ENCODE data around the gene NACAD.

Gene NACAD

DNA sequence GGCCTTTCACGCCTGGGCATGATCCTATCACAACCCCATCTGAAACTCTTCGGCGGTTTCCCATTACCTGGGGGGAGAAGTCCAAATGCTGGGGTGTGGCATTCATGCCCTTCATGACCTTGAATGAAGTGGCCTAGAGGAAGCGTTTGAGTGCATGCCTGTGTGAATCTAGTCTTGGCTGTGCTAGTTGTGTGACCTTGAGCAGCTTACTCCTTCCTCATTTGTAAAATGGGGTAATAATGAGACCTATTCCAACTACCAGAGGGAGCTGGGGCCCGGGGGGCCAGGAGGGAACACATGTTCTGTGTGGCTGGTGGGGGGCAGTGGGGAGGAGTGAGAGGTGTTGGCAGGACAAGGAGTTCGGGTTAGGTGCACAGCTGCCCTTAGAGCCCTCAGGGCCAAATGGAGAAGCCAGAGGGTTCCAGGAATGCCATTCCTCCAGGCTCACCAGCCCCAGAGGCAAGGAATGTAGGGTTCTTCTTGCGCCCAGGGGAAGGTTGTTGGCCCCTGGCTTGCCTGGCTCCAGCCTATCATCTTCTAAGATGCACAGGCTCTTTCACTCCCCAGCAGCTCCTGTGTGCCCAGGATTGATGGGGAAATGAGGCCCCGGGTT, 44.0 kb upstream of the NACAD start:
- Histone ChIP-seq H3K9me3 (ENCODE audit: control insufficient read depth, insufficient read depth, low read depth, low read length) (no peaks in the 10 kb centered on the region), H3K27ac (ENCODE audit: extremely low read depth, low read depth, low read length) (no peak overlapping the region), H3K4me3 (ENCODE audit: low read depth, low read length) (no peak overlapping the region), H3K36me3 (ENCODE audit: control insufficient read depth in 2 of 2, insufficient read depth in 1 of 2, low read length in 2 of 2) (no peaks in the 10 kb centered on the region), H3K4me1 (ENCODE audit: control insufficient read depth, insufficient read depth, low read length) (no peaks in the 10 kb centered on the region)
- ChIA-PET CTCF (interaction anchor here (0.7 to 6.1 kb wide), 3 partner anchors 63 to 276 kb away, joined by 3 to 159 read pairs (median 3); no protein-coding TSS in a partner anchor), POLR2A (no interaction called here)
- TF ChIP-seq, protein P1, sequence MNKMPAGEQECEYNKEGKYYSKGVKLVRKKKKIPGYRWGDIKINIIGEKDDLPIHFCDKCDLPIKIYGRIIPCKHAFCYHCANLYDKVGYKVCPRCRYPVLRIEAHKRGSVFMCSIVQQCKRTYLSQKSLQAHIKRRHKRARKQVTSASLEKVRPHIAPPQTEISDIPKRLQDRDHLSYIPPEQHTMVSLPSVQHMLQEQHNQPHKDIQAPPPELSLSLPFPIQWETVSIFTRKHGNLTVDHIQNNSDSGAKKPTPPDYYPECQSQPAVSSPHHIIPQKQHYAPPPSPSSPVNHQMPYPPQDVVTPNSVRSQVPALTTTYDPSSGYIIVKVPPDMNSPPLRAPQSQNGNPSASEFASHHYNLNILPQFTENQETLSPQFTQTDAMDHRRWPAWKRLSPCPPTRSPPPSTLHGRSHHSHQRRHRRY (tag by site-specific recombination; IDR thresholded peaks at IDR 0.05), result no peak
- TF ChIP-seq ZNF423 (tag by site-specific recombination; IDR thresholded peaks at IDR 0.05) (no peak), RBAK (tag by site-specific recombination; IDR thresholded peaks at IDR 0.05) (no peak), ZNF23 (tag by site-specific recombination; IDR thresholded peaks at IDR 0.05; ENCODE audit: borderline replicate concordance) (no peak), ZNF48 (tag by site-specific recombination; IDR thresholded peaks at IDR 0.05) (no peak), ZNF843 (tag by site-specific recombination; IDR thresholded peaks at IDR 0.05) (no peak), TCF7L2 (IDR thresholded peaks at IDR 0.05; ENCODE audit: borderline replicate concordance, low read depth, low read length) (no peak)

DNA sequence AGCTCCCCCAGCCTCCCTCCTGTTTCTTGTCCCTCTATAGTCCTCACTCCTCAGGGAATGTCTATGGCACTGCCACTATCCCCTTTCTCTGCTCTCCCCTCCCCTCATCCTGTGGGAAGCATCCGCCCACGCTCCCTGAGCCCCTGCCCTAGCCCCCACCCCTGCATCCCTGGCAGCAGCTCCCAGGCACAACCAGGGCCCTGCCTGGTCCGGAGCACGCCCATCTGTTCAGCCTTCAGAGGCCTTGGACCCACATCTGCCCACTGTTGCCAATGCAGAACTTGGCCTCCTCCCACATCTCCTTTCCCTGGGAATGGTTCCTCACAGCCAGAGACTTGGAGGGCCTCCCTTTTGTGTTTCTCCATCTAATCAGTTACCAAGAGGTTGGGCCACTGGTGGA, 43.1 kb upstream of the NACAD start:
- no peaks in the 10 kb centered on the region for H3K4me1 ChIP-seq (ENCODE audit: control insufficient read depth, insufficient read depth, low read length)
- ChIA-PET CTCF (no interaction called here), POLR2A (interaction anchor here (0.5 kb wide), 1 partner anchor 47 kb away, joined by 4 read pairs; no protein-coding TSS in a partner anchor)
- H3K36me3 ChIP-seq (ENCODE audit: control insufficient read depth in 2 of 2, insufficient read depth in 1 of 2, low read length in 2 of 2), result no peaks in the 10 kb centered on the region
- H3K4me3 ChIP-seq (ENCODE audit: low read depth, low read length), result no peak overlapping the region
- H3K27ac ChIP-seq (ENCODE audit: extremely low read depth, low read depth, low read length), result no peak overlapping the region
- H3K9me3 ChIP-seq (ENCODE audit: control insufficient read depth, insufficient read depth, low read depth, low read length), result no peaks in the 10 kb centered on the region
- TF ChIP-seq, protein P2, sequence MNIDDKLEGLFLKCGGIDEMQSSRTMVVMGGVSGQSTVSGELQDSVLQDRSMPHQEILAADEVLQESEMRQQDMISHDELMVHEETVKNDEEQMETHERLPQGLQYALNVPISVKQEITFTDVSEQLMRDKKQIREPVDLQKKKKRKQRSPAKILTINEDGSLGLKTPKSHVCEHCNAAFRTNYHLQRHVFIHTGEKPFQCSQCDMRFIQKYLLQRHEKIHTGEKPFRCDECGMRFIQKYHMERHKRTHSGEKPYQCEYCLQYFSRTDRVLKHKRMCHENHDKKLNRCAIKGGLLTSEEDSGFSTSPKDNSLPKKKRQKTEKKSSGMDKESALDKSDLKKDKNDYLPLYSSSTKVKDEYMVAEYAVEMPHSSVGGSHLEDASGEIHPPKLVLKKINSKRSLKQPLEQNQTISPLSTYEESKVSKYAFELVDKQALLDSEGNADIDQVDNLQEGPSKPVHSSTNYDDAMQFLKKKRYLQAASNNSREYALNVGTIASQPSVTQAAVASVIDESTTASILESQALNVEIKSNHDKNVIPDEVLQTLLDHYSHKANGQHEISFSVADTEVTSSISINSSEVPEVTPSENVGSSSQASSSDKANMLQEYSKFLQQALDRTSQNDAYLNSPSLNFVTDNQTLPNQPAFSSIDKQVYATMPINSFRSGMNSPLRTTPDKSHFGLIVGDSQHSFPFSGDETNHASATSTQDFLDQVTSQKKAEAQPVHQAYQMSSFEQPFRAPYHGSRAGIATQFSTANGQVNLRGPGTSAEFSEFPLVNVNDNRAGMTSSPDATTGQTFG (tag by site-specific recombination; IDR thresholded peaks at IDR 0.05; ENCODE audit: borderline replicate concordance), result no peak
- TF ChIP-seq EGR2 (tag by site-specific recombination; IDR thresholded peaks at IDR 0.05; ENCODE audit: low read depth), result peak; percentile 73
- peak; percentile 72 for TF ChIP-seq ZFHX2 (tag by site-specific recombination; conservative IDR thresholded peaks at IDR 0.05)

DNA sequence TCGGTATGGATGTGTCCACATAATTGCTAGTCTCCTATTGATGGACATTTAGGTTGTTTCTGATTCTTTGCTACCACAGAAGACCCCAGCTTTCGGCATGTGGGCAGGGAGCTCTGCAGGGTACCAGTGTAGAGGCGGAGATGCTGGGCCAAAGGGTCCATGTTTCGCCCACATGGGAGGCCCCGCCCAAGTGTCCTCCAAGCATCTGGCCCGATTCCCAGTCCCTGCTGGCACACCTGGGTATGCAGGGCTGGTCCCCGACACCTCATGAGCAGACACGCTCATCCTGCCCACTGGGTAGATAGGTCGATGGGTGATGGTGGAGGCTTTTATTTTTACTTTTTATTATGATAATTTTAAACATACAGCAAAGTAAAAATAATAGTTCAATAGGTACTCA, 42.1 kb upstream of the NACAD start:
- H3K4me3 ChIP-seq (ENCODE audit: low read depth, low read length), result no peak overlapping the region
- H3K27ac ChIP-seq (ENCODE audit: extremely low read depth, low read depth, low read length), result no peak overlapping the region
- no peaks in the 10 kb centered on the region for H3K9me3 ChIP-seq (ENCODE audit: control insufficient read depth, insufficient read depth, low read depth, low read length)
- ChIA-PET CTCF (no interaction called here), POLR2A (no interaction called here)
- no peaks in the 10 kb centered on the region for H3K4me1 ChIP-seq (ENCODE audit: control insufficient read depth, insufficient read depth, low read length)
- no peaks in the 10 kb centered on the region for H3K36me3 ChIP-seq (ENCODE audit: control insufficient read depth in 2 of 2, insufficient read depth in 1 of 2, low read length in 2 of 2)
- TF ChIP-seq ZNF416 (tag by site-specific recombination; IDR thresholded peaks at IDR 0.05), result no peak

DNA sequence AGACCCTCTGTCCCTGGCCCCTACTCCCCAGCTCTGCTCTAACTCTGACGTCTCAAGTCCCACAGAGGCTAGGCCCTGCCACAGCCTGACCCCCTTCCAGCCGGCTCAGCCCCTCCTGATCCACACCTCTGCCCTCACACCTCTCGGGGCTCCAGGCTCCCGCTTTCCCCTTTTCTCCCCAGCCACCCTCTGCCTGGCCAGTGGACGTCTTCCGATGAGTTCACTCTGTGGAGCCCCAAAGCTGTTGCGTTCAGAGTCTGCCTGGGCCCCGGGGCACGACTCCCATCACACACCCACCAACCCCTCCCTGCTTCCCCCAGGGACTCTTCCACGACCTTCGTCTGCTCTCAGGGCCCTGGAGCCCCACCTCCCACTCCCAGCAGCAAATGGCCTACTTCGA, 41.1 kb upstream of the NACAD start:
- Histone ChIP-seq H3K4me1 (ENCODE audit: control insufficient read depth, insufficient read depth, low read length) (no peaks in the 10 kb centered on the region), H3K36me3 (ENCODE audit: control insufficient read depth in 2 of 2, insufficient read depth in 1 of 2, low read length in 2 of 2) (no peaks in the 10 kb centered on the region), H3K27ac (ENCODE audit: extremely low read depth, low read depth, low read length) (no peak overlapping the region), H3K9me3 (ENCODE audit: control insufficient read depth, insufficient read depth, low read depth, low read length) (no peaks in the 10 kb centered on the region), H3K4me3 (ENCODE audit: low read depth, low read length) (no peak overlapping the region)
- ChIA-PET POLR2A (no interaction called here), CTCF (no interaction called here)
- no peak for TF ChIP-seq ZNF629 (tag by site-specific recombination; IDR thresholded peaks at IDR 0.05)
- no peak for TF ChIP-seq SP2 (tag by site-specific recombination; IDR thresholded peaks at IDR 0.05)
- no peak for TF ChIP-seq ZSCAN16 (tag by site-specific recombination; IDR thresholded peaks at IDR 0.05)
- TF ChIP-seq, protein P3, sequence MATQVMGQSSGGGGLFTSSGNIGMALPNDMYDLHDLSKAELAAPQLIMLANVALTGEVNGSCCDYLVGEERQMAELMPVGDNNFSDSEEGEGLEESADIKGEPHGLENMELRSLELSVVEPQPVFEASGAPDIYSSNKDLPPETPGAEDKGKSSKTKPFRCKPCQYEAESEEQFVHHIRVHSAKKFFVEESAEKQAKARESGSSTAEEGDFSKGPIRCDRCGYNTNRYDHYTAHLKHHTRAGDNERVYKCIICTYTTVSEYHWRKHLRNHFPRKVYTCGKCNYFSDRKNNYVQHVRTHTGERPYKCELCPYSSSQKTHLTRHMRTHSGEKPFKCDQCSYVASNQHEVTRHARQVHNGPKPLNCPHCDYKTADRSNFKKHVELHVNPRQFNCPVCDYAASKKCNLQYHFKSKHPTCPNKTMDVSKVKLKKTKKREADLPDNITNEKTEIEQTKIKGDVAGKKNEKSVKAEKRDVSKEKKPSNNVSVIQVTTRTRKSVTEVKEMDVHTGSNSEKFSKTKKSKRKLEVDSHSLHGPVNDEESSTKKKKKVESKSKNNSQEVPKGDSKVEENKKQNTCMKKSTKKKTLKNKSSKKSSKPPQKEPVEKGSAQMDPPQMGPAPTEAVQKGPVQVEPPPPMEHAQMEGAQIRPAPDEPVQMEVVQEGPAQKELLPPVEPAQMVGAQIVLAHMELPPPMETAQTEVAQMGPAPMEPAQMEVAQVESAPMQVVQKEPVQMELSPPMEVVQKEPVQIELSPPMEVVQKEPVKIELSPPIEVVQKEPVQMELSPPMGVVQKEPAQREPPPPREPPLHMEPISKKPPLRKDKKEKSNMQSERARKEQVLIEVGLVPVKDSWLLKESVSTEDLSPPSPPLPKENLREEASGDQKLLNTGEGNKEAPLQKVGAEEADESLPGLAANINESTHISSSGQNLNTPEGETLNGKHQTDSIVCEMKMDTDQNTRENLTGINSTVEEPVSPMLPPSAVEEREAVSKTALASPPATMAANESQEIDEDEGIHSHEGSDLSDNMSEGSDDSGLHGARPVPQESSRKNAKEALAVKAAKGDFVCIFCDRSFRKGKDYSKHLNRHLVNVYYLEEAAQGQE (tag by site-specific recombination; IDR thresholded peaks at IDR 0.05), result no peak
- no peak for TF ChIP-seq SALL2 (tag by site-specific recombination; IDR thresholded peaks at IDR 0.05; ENCODE audit: borderline replicate concordance)
- TF ChIP-seq ZBTB8A (tag by site-specific recombination; IDR thresholded peaks at IDR 0.05), result no peak
- TF ChIP-seq, protein P4, sequence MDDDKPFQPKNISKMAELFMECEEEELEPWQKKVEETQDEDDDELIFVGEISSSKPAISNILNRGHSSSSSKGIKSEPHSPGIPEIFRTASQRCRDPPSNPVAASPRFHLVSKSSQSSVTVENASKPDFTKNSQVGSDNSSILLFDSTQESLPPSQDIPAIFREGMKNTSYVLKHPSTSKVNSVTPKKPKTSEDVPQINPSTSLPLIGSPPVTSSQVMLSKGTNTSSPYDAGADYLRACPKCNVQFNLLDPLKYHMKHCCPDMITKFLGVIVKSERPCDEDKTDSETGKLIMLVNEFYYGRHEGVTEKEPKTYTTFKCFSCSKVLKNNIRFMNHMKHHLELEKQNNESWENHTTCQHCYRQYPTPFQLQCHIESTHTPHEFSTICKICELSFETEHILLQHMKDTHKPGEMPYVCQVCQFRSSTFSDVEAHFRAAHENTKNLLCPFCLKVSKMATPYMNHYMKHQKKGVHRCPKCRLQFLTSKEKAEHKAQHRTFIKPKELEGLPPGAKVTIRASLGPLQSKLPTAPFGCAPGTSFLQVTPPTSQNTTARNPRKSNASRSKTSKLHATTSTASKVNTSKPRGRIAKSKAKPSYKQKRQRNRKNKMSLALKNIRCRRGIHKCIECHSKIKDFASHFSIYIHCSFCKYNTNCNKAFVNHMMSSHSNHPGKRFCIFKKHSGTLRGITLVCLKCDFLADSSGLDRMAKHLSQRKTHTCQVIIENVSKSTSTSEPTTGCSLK (tag by site-specific recombination; IDR thresholded peaks at IDR 0.05), result no peak
- TF ChIP-seq ZBTB7A (tag by site-specific recombination; IDR thresholded peaks at IDR 0.05; ENCODE audit: low read depth), result no peak

Data from HEK293 (cell line).